Measurements from ENCODE around the gene VCAN.
A peak's percentile ranks its signal among the peaks of the same experiment; 100 is the strongest.
"Not testable (repeated sequence)": the region's sequence is repeated elsewhere in the genome, so short reads cannot be mapped to it uniquely, and the experiment has no call there.

Gene VCAN

GRCh38 chr5:83471405-83472212 lies at the start of gene VCAN:
VCAN (plus strand) TSS chr5:83471744; CDS start chr5:83483519, 11,775 bp downstream.
- no peak for DNase-seq (ENCODE audit: low spot score)

GRCh38 chr5:83422284-83422683 lies 49.3 kb upstream of the VCAN start:
- no peak for DNase-seq (ENCODE audit: low spot score)

GRCh38 chr5:83426855-83427254 lies 44.7 kb upstream of the VCAN start:
- no peak for DNase-seq (ENCODE audit: low spot score)

GRCh38 chr5:83428126-83428525 lies 43.4 kb upstream of the VCAN start:
- no peak for DNase-seq (ENCODE audit: low spot score)

- DNase-seq (ENCODE audit: low spot score), result no peak
Measured at GRCh38 chr5:83428890-83429289, 42.7 kb upstream of the VCAN start.

GRCh38 chr5:83430130-83431010 lies 41.2 kb upstream of the VCAN start:
- peak; percentile 53 for DNase-seq (ENCODE audit: low spot score)

- no peak for DNase-seq (ENCODE audit: low spot score)
Measured at GRCh38 chr5:83433891-83434290, 37.7 kb upstream of the VCAN start.

GRCh38 chr5:83434946-83435345 lies 36.6 kb upstream of the VCAN start:
- no peak for DNase-seq (ENCODE audit: low spot score)

GRCh38 chr5:83436276-83436675 lies 35.3 kb upstream of the VCAN start:
- DNase-seq (ENCODE audit: low spot score), result no peak

GRCh38 chr5:83437697-83438096 lies 33.8 kb upstream of the VCAN start:
- DNase-seq (ENCODE audit: low spot score), result not testable (repeated sequence)

GRCh38 chr5:83440826-83441225 lies 30.7 kb upstream of the VCAN start:
- DNase-seq (ENCODE audit: low spot score), result no peak

- DNase-seq (ENCODE audit: low spot score), result no peak
Measured at GRCh38 chr5:83441747-83442146, 29.8 kb upstream of the VCAN start.

- DNase-seq (ENCODE audit: low spot score), result no peak
Measured at GRCh38 chr5:83443534-83443933, 28.0 kb upstream of the VCAN start.

GRCh38 chr5:83444445-83444844 lies 27.1 kb upstream of the VCAN start:
- DNase-seq (ENCODE audit: low spot score), result no peak

GRCh38 chr5:83446253-83446947 lies 25.1 kb upstream of the VCAN start:
- no peak for DNase-seq (ENCODE audit: low spot score)

- no peak for DNase-seq (ENCODE audit: low spot score)
Measured at GRCh38 chr5:83447533-83447932, 24.0 kb upstream of the VCAN start.

- DNase-seq (ENCODE audit: low spot score), result peak; percentile 17
Measured at GRCh38 chr5:83450183-83450966, 21.2 kb upstream of the VCAN start.

GRCh38 chr5:83450967-83451248 lies 20.6 kb upstream of the VCAN start:
- no peak for DNase-seq (ENCODE audit: low spot score)

- no peak for DNase-seq (ENCODE audit: low spot score)
Measured at GRCh38 chr5:83451955-83452354, 19.6 kb upstream of the VCAN start.

GRCh38 chr5:83453937-83454336 lies 17.6 kb upstream of the VCAN start:
- no peak for DNase-seq (ENCODE audit: low spot score)

GRCh38 chr5:83464261-83464660 lies 7.3 kb upstream of the VCAN start:
- no peak for DNase-seq (ENCODE audit: low spot score)
